GM18951 (cell line): ENCODE results near the gene DLGAP3.

ENCODE experiments used
- POLR2A ChIP-seq: IDR thresholded peaks from 4 replicates; pipeline ENCODE4 v1.6.1; 2011; ENCODE audit warnings: mild to moderate bottlenecking; ENCODE audit not compliant: insufficient read length, insufficient read depth; ENCODE audit errors: extremely low read depth
- in situ Hi-C: fragments of 300-500 bp; cut with MboI; formaldehyde crosslinking; loops from one replicate; pipeline ENCODE4 v1.12.0; 2022; ENCODE audit warnings: low sequenced_read_pairs, mixed read lengths, inconsistent platforms; ENCODE audit not compliant: unreplicated experiment

DLGAP3 gene

GRCh38 chr1:34816778-34817177 lies 112.7 kb downstream of the DLGAP3 start:
- no peak for TF ChIP-seq POLR2A
- in situ Hi-C loops, result no loop called here

GRCh38 chr1:34816332-34816731 lies 113.1 kb downstream of the DLGAP3 start:
- in situ Hi-C loops, result no loop called here
- no peak for TF ChIP-seq POLR2A
